ENCODE data around the gene ZDHHC16. TPM values are rescaled to one million over a fixed set of nuclear protein-coding genes. Genes with fewer than 3 reads are reported as not detected.
"Not testable (repeated sequence)": the region's sequence is repeated elsewhere in the genome, so short reads cannot be mapped to it uniquely, and the experiment has no call there.

The ZDHHC16 gene
- total RNA-seq, 1 donor, result 69.1 TPM

DNA sequence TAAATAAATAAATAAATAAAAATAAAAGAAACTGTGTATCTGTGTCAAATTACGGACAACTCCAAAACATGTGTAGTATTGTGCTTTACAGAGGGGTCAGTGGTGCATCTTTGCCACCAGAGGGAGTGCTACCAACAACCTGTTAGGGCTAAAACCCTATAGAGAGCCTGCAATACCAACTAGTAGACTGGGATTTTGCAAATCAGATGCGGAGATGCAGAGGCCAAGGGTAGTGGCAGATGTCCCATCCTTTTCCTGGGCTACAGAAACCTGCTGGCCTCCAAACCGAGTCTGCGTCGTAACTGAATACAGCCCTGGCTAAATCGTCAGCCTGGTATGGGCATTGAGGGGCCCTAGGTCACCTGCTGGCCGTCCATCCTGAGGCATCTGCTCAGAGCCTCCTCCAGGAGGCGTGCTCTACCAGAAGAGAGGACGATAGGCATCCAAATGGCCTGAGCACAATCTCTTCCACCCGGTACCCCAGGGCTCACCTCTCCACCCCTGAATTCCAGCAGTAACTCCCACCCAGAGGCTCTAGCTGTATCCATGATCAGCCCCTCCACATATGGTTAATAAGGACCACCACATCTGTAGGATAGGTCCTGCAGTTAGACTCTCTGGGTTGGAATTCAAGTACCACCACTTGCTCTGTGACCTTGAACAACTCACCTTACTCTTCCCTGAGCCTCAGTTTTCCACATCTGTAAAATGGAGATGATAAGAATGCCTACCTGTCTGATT lies 38.6 kb upstream of the ZDHHC16 start:
- peak overlapping the region; percentile 23 for H3K4me3 ChIP-seq (ENCODE audit: low read depth, low read length)
- DNase-seq (ENCODE audit: low read depth), result peak; percentile 81

DNA sequence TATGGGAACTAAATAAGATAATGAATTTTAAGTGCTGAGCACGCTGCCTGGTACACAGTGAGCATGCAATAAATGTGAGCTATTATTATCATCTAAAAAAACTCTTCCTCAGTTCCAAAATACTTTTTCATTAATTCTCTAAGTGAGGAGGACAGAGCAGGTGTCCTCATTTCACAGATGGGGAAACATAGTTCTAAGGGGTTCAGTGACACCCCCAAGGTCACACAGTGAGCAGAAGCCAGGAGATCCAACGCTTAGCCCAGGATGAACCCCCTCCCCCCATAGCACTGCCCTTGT lies 38.1 kb upstream of the ZDHHC16 start:
- no peak overlapping the region for H3K4me3 ChIP-seq (ENCODE audit: low read depth, low read length)
- no peak for DNase-seq (ENCODE audit: low read depth)
- TF ChIP-seq, protein P1, sequence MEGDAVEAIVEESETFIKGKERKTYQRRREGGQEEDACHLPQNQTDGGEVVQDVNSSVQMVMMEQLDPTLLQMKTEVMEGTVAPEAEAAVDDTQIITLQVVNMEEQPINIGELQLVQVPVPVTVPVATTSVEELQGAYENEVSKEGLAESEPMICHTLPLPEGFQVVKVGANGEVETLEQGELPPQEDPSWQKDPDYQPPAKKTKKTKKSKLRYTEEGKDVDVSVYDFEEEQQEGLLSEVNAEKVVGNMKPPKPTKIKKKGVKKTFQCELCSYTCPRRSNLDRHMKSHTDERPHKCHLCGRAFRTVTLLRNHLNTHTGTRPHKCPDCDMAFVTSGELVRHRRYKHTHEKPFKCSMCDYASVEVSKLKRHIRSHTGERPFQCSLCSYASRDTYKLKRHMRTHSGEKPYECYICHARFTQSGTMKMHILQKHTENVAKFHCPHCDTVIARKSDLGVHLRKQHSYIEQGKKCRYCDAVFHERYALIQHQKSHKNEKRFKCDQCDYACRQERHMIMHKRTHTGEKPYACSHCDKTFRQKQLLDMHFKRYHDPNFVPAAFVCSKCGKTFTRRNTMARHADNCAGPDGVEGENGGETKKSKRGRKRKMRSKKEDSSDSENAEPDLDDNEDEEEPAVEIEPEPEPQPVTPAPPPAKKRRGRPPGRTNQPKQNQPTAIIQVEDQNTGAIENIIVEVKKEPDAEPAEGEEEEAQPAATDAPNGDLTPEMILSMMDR (IDR thresholded peaks at IDR 0.05; ENCODE audit: insufficient read depth, low read depth, low read length), result no peak

More for the DNA sequence above, 38.6 kb upstream of the ZDHHC16 start:
- TF ChIP-seq, protein P1 (IDR thresholded peaks at IDR 0.05; ENCODE audit: insufficient read depth, low read depth, low read length), result peak; percentile 79

DNA sequence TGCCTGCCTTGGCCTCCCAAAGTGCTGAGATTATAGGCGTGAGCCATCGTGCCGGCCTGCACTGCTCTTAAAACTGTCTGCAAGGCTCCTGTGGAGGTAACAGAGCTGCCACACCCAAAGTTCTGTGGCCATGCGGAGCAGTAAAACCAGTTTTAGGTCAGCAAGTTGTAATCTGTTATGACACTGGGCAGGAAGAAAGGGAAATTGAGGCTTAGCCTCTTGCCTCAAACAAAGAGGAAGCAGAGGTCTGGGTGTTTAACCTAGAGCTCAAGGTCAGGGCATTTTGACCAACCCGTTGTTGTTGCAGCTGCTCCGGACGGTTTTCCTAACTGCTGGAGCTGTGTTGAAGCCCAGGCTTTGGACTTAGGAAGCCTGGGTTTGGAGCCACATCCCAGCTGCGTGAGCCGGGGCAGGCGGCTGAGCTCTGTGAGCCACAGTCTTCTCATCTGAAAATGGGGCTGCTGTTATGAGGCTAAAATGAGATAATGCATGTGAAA lies 37.4 kb upstream of the ZDHHC16 start:
- DNase-seq (ENCODE audit: low read depth), result no peak
- no peak overlapping the region for H3K4me3 ChIP-seq (ENCODE audit: low read depth, low read length)
- TF ChIP-seq, protein P1 (IDR thresholded peaks at IDR 0.05; ENCODE audit: insufficient read depth, low read depth, low read length), result no peak

DNA sequence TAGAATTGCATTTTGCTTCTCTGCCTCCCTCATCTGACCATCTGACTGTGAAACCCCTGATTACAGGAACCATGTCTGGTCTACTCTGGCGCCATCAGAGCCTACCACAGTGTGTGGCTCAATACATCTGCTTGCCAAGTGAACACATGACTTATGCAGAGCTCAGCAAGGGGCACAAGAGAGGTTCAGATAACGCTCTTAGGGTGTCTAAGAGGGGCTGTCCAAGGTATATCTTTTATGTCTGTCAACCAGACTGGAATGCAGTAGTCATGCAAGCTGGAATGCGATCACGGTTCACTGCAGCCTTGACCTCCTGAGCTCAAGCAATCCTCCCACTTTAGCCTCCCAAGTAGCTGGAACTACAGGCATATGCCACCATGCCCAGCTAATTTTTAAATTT lies 34.6 kb upstream of the ZDHHC16 start:
- TF ChIP-seq, protein P1 (IDR thresholded peaks at IDR 0.05; ENCODE audit: insufficient read depth, low read depth, low read length), result no peak
- DNase-seq (ENCODE audit: low read depth), result peak; percentile 11

DNA sequence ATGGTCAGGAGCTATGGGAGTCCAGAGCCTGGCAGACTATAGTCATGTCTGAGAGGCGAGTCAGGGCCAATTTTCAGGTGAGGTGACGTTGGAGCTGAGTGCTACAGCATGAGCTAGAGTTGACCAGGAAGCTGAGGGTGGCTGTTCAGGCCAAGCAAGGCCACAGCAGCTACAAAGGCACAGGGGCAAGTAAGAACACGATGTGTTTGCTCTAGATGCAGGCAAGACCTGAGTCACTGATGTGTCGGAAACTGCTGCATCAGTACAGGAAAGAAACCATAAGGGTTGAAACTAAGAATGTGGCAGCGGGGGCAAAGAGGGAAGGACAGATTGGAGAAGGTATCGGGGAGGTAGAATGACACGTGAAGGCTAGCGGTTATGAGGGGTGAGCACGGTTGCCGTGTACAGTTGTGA lies 33.1 kb upstream of the ZDHHC16 start:
- no peak for DNase-seq (ENCODE audit: low read depth)
- TF ChIP-seq, protein P1 (IDR thresholded peaks at IDR 0.05; ENCODE audit: insufficient read depth, low read depth, low read length), result no peak
- H3K4me3 ChIP-seq (ENCODE audit: low read depth, low read length), result no peak overlapping the region

More for the DNA sequence above, 34.6 kb upstream of the ZDHHC16 start:
- no peak overlapping the region for H3K4me3 ChIP-seq (ENCODE audit: low read depth, low read length)

DNA sequence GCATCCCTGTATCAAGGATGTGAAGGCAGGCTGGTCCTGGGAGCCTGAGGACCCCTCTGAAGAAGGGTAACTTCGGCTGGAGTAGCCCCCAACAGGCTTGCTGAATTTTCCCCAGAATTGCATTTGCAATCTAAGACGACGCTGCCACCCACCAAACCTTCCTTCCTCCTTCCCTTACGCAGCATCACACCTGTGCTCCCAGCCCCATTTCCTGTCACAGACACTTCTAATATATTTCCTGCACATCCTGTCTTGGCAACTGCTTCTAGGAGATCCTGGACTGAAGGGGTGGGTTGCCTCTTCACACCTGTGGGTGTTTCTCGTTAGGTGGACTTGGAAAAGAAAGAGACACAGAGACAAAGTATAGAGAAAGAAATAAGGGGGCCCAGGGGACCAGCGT lies 29.4 kb upstream of the ZDHHC16 start:
- H3K4me3 ChIP-seq (ENCODE audit: low read depth, low read length), result no peak overlapping the region
- DNase-seq (ENCODE audit: low read depth), result no peak
- TF ChIP-seq, protein P1 (IDR thresholded peaks at IDR 0.05; ENCODE audit: insufficient read depth, low read depth, low read length), result no peak

DNA sequence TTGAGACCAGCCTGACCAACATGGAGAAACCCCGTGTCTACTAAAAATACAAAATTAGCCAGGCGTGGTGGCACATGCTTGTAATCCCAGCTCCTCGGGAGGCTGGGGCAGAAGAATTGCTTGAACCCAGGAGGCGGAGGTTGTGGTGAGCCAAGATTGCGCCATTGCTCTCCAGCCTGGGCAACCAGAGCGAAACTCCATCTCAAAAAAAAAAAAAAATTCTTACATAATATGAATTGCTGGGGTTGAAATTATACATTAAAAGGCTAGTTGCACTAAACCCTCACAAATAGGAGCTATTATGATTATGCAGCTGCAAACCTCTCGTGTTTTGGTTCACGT lies 22.2 kb upstream of the ZDHHC16 start:
- DNase-seq (ENCODE audit: low read depth); H3K4me3 ChIP-seq (ENCODE audit: low read depth, low read length): not testable (repeated sequence)

All from fibroblast of villous mesenchyme (primary cell).